OCI-LY7 (cell line): ENCODE data around the gene ARHGEF10L. TPM values are rescaled to one million over a fixed set of nuclear protein-coding genes. Genes with fewer than 3 reads are reported as not detected.

ENCODE experiments used
- BruUV-seq: library from RNA; stranded (reverse); fragments of 400-500 nt; replicated peaks from 2 replicates; lab custom pipeline; 2021; lab: Mats Ljungman, UMichigan
- CTCF ChIA-PET: fragments of 300-600 bp; sonication (Branson Sonifier 250); formaldehyde crosslinking; loops from one replicate; lab custom pipeline; 2022; ENCODE audit warnings: antibody characterized with exemption; ENCODE audit not compliant: unreplicated experiment; lab: Charles Lee
- POLR2A ChIA-PET: fragments of 300-600 bp; sonication (Branson Sonifier 250); formaldehyde crosslinking; loops from one replicate; lab custom pipeline; 2022; ENCODE audit warnings: antibody characterized with exemption; lab: Charles Lee
- DNase-seq: peaks from one replicate; pipeline ENCODE4 v3.0.0-alpha.2; 2015; ENCODE audit warnings: low spot score
- H2AFZ ChIP-seq: fragments of 200-600 bp; sonication (generic), shearing (Covaris generic); 2 replicates; pipeline ENCODE4 v1.6.1; 2014; ENCODE audit warnings: mild to moderate bottlenecking, antibody characterized with exemption, low read length, moderate library complexity
- H3K27ac ChIP-seq: fragments of 200-600 bp; sonication (generic); 2 replicates; pipeline ENCODE4 v1.5.1; 2014; ENCODE audit warnings: mixed run types, low read depth, mild to moderate bottlenecking, moderate library complexity, low read length, inconsistent platforms; ENCODE audit not compliant: poor library complexity, severe bottlenecking
- H3K36me3 ChIP-seq: fragments of 200-600 bp; sonication (generic); 2 replicates; pipeline ENCODE4 v1.6.1; 2014; ENCODE audit warnings: mild to moderate bottlenecking, antibody characterized with exemption, low read length, moderate library complexity, mixed read lengths; ENCODE audit not compliant: insufficient read depth
- H3K4me1 ChIP-seq: fragments of 200-600 bp; sonication (generic); 2 replicates; pipeline ENCODE4 v1.5.1; 2014; ENCODE audit warnings: mild to moderate bottlenecking, low read length; ENCODE audit not compliant: insufficient read depth, poor library complexity, severe bottlenecking
- H3K4me2 ChIP-seq: fragments of 200-600 bp; sonication (generic); 2 replicates; pipeline ENCODE4 v1.6.1; 2014; ENCODE audit warnings: mild to moderate bottlenecking, low read length
- H3K4me3 ChIP-seq: fragments of 200-600 bp; sonication (generic); 2 replicates; pipeline ENCODE4 v1.5.1; 2014; ENCODE audit warnings: mild to moderate bottlenecking, low read depth, low read length; ENCODE audit not compliant: poor library complexity, severe bottlenecking
- H3K79me2 ChIP-seq: fragments of 200-600 bp; sonication (generic); 2 replicates; pipeline ENCODE4 v1.6.1; 2016; ENCODE audit warnings: low read depth, mild to moderate bottlenecking, low read length, moderate library complexity, mixed read lengths; ENCODE audit not compliant: insufficient read depth
- H3K9me2 ChIP-seq: fragments of 200-600 bp; sonication (generic); 2 replicates; pipeline ENCODE4 v1.6.1; 2016; ENCODE audit warnings: mild to moderate bottlenecking, low read length, mixed read lengths; ENCODE audit not compliant: insufficient read depth
- H3K9me3 ChIP-seq: fragments of 200-600 bp; sonication (generic); 2 replicates; pipeline ENCODE4 v1.6.1; 2014; ENCODE audit warnings: mild to moderate bottlenecking, mixed run types, low read length, mixed read lengths
- H4K20me1 ChIP-seq: fragments of 200-600 bp; sonication (generic); 2 replicates; pipeline ENCODE4 v1.6.1; 2014; ENCODE audit warnings: mild to moderate bottlenecking, antibody characterized with exemption, low read length, moderate library complexity, mixed read lengths; ENCODE audit not compliant: insufficient read depth
- CTCF ChIP-seq: fragments of 200-600 bp; sonication (generic); conservative IDR thresholded peaks from 2 replicates; pipeline ENCODE4 v1.5.1; 2014; ENCODE audit warnings: mild to moderate bottlenecking, antibody characterized with exemption, low read length, moderate library complexity, mixed read lengths
- EZH2phosphoT487 ChIP-seq: fragments of 200-600 bp; sonication (generic); IDR thresholded peaks from 2 replicates; pipeline ENCODE4 v1.6.1; 2018; ENCODE audit warnings: low read depth, borderline replicate concordance, mild to moderate bottlenecking, mixed run types, antibody characterized with exemption, low read length, moderate library complexity, mixed read lengths
- intact Hi-C: fragments of 100-400 bp; cut with micrococcal nuclease; formaldehyde crosslinking; loops from one replicate; pipeline ENCODE4 v1.10.0; 2022; ENCODE audit not compliant: unreplicated experiment
- total RNA-seq, 2 experiments: library from RNA; depleted of rRNA in 1 of 2; stranded (reverse); fragments of >200 nt in 1 of 2; shearing (Covaris generic) in 1 of 2; gene quantifications; 2 replicates each; pipeline ENCODE4 v1.2.3, GENCODE V29; 2014 to 2022

ARHGEF10L gene
- total RNA-seq, 2 experiments from 2014 or later: 2.4 TPM; not detected in 1

DNA sequence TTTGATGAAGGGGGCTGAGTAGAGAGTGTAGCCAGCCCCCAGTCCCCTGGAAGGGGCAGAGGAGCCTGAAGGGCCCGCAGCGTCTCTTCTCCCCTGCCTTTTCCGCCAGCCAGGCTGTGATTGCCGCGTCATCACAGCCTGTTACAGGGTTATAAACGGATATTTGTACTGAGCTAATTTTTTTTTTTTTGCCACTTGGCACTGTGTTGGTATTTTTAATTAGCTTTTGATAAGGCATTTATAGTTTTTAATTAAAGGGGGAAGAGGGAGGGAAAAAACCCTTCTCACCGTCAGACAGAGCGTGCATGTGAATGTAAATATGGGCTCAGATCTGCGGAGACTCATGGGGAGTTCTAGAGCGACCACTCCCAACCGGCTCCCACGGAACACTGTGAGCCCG is 117.9 kb downstream of the ARHGEF10L start:
- Histone ChIP-seq H3K4me2 (no peak overlapping the region), H3K36me3 (no peaks in the 10 kb centered on the region), H3K9me3 (no peaks in the 10 kb centered on the region), H3K9me2 (no peaks in the 10 kb centered on the region), H3K79me2 (no peaks in the 10 kb centered on the region), H3K4me1 (no peaks in the 10 kb centered on the region), H4K20me1 (no peaks in the 10 kb centered on the region), H3K27ac (no peak overlapping the region), H3K4me3 (no peak overlapping the region), H2AFZ (no peak overlapping the region)
- TF ChIP-seq CTCF (no peak), EZH2phosphoT487 (no peak)
- POLR2A ChIA-PET: no interaction called here
- intact Hi-C loops: no loop called here
- DNase-seq: no peak
- CTCF ChIA-PET: no interaction called here
- no TSS peak for BruUV-seq

DNA sequence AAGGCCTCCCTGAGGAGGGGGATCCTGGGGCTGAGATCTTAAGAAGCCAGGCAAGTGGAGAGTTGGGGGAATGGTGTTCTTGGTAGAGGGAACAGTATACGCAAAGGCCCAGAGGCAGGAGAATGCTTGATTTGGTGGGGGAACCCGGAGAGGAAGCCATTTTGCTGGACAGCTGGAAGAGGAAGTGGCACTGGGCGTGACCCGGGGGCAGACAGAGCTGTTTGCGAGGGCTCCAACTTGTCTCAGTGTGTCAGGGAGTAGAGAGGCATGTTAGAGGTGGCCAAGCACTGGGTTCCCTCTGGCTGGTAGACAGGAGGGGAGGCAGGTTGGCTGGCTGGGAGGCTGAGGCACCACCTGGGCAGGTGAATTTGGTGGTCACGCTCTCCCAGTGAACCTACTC is 119.3 kb downstream of the ARHGEF10L start:
- TF ChIP-seq EZH2phosphoT487 (no peak), CTCF (no peak)
- Histone ChIP-seq H3K4me3 (no peak overlapping the region), H3K27ac (no peak overlapping the region), H3K4me2 (no peak overlapping the region), H3K9me3 (no peaks in the 10 kb centered on the region), H4K20me1 (no peaks in the 10 kb centered on the region), H3K36me3 (no peaks in the 10 kb centered on the region), H3K9me2 (no peaks in the 10 kb centered on the region), H3K4me1 (no peaks in the 10 kb centered on the region), H3K79me2 (no peaks in the 10 kb centered on the region), H2AFZ (no peak overlapping the region)
- no peak for DNase-seq
- intact Hi-C loops: no loop called here
- ChIA-PET CTCF (interaction anchor here (0.5 kb wide), 1 partner anchor 288 kb away, joined by 4 read pairs; no protein-coding TSS in a partner anchor), POLR2A (no interaction called here)
- BruUV-seq: no TSS peak

DNA sequence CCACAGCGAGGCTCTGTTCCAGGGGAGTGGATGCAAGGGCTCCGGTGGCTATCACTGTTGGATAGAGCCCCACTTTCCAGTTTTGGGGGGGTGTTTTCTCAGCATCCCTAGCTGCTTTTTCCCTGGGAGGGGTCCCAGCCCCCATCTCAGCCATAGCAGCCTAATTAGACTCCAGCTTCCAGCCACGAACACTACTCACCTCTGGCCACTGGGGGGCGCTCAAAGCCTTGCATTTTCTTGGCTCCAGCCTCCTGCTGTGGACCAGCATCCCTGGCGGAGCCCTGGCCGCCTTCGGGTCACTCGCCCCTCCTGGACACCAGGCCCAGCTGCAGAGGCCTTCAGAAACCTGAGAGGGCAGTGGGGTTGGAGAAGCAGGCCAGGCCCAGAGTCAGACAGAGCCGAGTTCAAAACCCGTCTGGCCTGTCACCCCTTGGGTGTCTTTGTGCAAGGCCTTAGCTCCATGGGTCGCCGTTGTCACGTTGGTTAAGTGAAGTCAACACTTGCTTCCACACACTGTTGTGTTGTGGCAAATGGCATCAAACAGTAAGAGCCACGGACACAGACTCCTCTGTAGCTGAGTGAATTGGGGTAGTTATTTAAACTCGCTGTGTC is 122.2 kb downstream of the ARHGEF10L start:
- Histone ChIP-seq H3K36me3 (no peaks in the 10 kb centered on the region), H3K4me3 (no peak overlapping the region), H3K9me3 (no peaks in the 10 kb centered on the region), H3K79me2 (no peaks in the 10 kb centered on the region), H3K27ac (no peak overlapping the region), H3K4me2 (no peak overlapping the region), H3K9me2 (no peaks in the 10 kb centered on the region), H2AFZ (no peak overlapping the region), H4K20me1 (no peaks in the 10 kb centered on the region), H3K4me1 (no peaks in the 10 kb centered on the region)
- TF ChIP-seq CTCF: peak; percentile 95
- no peak for TF ChIP-seq EZH2phosphoT487
- ChIA-PET POLR2A (no interaction called here), CTCF (interaction anchor here (1.1 kb wide), 1 partner anchor 13 kb away, joined by 3 read pairs; no protein-coding TSS in a partner anchor)
- intact Hi-C loops: loop anchor here (2.0 to 10.0 kb wide), 4 partner anchors 83 to 553 kb away; no protein-coding TSS in a partner anchor
- BruUV-seq: no TSS peak
- peak; percentile 55 for DNase-seq
